IMR-90 (cell line): ENCODE data around the gene SHROOM3.

Source experiments
- CEBPB ChIP-seq: IDR thresholded peaks from 2 replicates; pipeline ENCODE4 v1.6.1; 2012; ENCODE audit warnings: low read depth, low read length, improper control_type of control experiment
- MXI1 ChIP-seq: IDR thresholded peaks from 2 replicates; pipeline ENCODE4 v1.6.1; 2012; ENCODE audit warnings: low read depth, mild to moderate bottlenecking, low read length, moderate library complexity, borderline replicate concordance
- POLR2A ChIP-seq: IDR thresholded peaks from 2 replicates; pipeline ENCODE4 v1.6.1; 2012; ENCODE audit warnings: mild to moderate bottlenecking, low read depth, low read length
- SMC3 ChIP-seq: fragments of 150-350 bp; IDR thresholded peaks from 2 replicates; pipeline ENCODE4 v1.6.1; 2016; ENCODE audit warnings: low read depth, mild to moderate bottlenecking, antibody characterized with exemption, low read length, moderate library complexity
- TF ChIP-seq, protein P1 (sequence below): conservative IDR thresholded peaks from 2 replicates; pipeline ENCODE4 v1.5.1; 2012; ENCODE audit warnings: mild to moderate bottlenecking, low read depth, low read length, improper control_type of control experiment

DNA sequence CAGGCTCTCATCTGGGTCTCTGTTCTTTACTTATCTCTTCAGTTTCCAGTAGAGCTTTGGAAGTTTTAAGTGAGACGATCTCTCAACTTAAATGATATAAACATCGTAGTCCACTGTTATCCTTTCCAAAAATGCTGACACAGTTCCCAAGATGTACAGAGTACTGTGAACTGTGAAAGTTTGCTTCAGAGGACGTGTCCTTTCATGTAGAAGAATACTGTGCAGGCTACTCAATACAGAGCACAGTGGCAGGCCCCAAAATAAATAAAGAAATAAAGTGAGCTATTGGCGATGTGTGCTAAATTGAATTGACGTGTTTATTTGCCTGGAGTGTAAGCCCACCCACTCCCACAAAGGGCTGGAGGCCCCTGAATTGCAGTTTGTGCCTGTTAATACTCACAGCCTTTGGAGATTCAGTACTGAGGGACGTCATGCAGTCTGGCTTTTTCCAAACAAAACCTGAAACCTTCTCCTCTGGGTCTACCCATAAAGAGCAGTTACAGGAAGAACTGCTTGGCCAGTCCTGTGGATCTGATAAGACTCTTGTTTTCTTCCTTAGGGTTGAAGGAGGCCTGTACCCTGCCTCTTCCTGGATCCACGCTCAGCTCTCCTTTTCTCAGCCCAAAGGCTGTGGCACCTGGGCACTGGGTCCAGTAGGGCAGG, 396.8 kb downstream of the SHROOM3 start:
- TF ChIP-seq POLR2A: no peak
- TF ChIP-seq, protein P1, sequence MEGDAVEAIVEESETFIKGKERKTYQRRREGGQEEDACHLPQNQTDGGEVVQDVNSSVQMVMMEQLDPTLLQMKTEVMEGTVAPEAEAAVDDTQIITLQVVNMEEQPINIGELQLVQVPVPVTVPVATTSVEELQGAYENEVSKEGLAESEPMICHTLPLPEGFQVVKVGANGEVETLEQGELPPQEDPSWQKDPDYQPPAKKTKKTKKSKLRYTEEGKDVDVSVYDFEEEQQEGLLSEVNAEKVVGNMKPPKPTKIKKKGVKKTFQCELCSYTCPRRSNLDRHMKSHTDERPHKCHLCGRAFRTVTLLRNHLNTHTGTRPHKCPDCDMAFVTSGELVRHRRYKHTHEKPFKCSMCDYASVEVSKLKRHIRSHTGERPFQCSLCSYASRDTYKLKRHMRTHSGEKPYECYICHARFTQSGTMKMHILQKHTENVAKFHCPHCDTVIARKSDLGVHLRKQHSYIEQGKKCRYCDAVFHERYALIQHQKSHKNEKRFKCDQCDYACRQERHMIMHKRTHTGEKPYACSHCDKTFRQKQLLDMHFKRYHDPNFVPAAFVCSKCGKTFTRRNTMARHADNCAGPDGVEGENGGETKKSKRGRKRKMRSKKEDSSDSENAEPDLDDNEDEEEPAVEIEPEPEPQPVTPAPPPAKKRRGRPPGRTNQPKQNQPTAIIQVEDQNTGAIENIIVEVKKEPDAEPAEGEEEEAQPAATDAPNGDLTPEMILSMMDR: no peak
- TF ChIP-seq SMC3: no peak
- TF ChIP-seq CEBPB: no peak
- TF ChIP-seq MXI1: no peak
